Left renal cortex interstitium (tissue), 4 donors: Measurements from ENCODE around the gene BCL2L14. TPM values are rescaled to one million over a fixed set of nuclear protein-coding genes. Genes with fewer than 3 reads are reported as not detected.

Source experiments
- DNase-seq, 4 donors: peaks; one replicate each; pipeline ENCODE4 v3.0.0-alpha.2; 2013; ENCODE audit warnings: low read depth in 4 of 4, low spot score in 2 of 4, missing footprints in 1 of 4
- polyA plus RNA-seq, 4 donors: library from polyadenylated mRNA; unstranded; fragments of 120-200 nt; gene quantifications; one replicate each; pipeline ENCODE4 v1.2.1, GENCODE V29; 2013; ENCODE audit not compliant: insufficient read length in 4 of 4

Gene BCL2L14
- polyA plus RNA-seq, 4 donors = 0.30 to 0.94 (median 0.58) TPM; not detected in 1

GRCh38 chr12:12051668-12052067 lies 19.1 kb upstream of the BCL2L14 start:
- DNase-seq = no peak

- no peak for DNase-seq
Observed at GRCh38 chr12:12054993-12055392, 15.7 kb upstream of the BCL2L14 start.

GRCh38 chr12:12056951-12057350 lies 13.8 kb upstream of the BCL2L14 start:
- no peak for DNase-seq

GRCh38 chr12:12064596-12064995 lies 6.1 kb upstream of the BCL2L14 start:
- DNase-seq = no peak

- no peak for DNase-seq
Observed at GRCh38 chr12:12068751-12069150, 2.0 kb upstream of the BCL2L14 start.

GRCh38 chr12:12069821-12070548 lies 754 bp upstream of the BCL2L14 start:
- no peak for DNase-seq

- no peak for DNase-seq
Observed at GRCh38 chr12:12072064-12072760, 1.5 kb downstream of the BCL2L14 start.

- DNase-seq = no peak
Observed at GRCh38 chr12:12079291-12079690, 8.6 kb downstream of the BCL2L14 start.

GRCh38 chr12:12081836-12082497 lies 11.2 kb downstream of the BCL2L14 start:
- DNase-seq = no peak

- DNase-seq = no peak
Observed at GRCh38 chr12:12083688-12084087, 12.9 kb downstream of the BCL2L14 start.

- no peak for DNase-seq
Observed at GRCh38 chr12:12086362-12086761, 15.6 kb downstream of the BCL2L14 start.

- no peak for DNase-seq
Observed at GRCh38 chr12:12086973-12087692, 16.4 kb downstream of the BCL2L14 start.

GRCh38 chr12:12087693-12088034 lies 16.9 kb downstream of the BCL2L14 start:
- no peak for DNase-seq

GRCh38 chr12:12088147-12088546 lies 17.4 kb downstream of the BCL2L14 start:
- no peak for DNase-seq

- no peak for DNase-seq
Observed at GRCh38 chr12:12088761-12089160, 18.0 kb downstream of the BCL2L14 start.

- no peak for DNase-seq
Observed at GRCh38 chr12:12091071-12091470, 20.3 kb downstream of the BCL2L14 start.

GRCh38 chr12:12091977-12092663 lies 21.4 kb downstream of the BCL2L14 start:
- no peak for DNase-seq

- no peak for DNase-seq
Observed at GRCh38 chr12:12094481-12094880, 23.7 kb downstream of the BCL2L14 start.

GRCh38 chr12:12095021-12095420 lies 24.3 kb downstream of the BCL2L14 start:
- DNase-seq = no peak

GRCh38 chr12:12097891-12098690 lies 27.4 kb downstream of the BCL2L14 start:
- no peak for DNase-seq
